CD4-positive, alpha-beta T cell treated with Interleukin-4 for 1 hour (primary cell): ENCODE data around the gene TLR5.
"Not testable (repeated sequence)": the region's sequence is repeated elsewhere in the genome, so short reads cannot be mapped to it uniquely, and the experiment has no call there.

ENCODE experiments used
- DNase-seq, 2 donors: peaks; one replicate each; pipeline ENCODE4 v3.0.0-alpha.2; 2020 to 2022

Gene TLR5, protein sequence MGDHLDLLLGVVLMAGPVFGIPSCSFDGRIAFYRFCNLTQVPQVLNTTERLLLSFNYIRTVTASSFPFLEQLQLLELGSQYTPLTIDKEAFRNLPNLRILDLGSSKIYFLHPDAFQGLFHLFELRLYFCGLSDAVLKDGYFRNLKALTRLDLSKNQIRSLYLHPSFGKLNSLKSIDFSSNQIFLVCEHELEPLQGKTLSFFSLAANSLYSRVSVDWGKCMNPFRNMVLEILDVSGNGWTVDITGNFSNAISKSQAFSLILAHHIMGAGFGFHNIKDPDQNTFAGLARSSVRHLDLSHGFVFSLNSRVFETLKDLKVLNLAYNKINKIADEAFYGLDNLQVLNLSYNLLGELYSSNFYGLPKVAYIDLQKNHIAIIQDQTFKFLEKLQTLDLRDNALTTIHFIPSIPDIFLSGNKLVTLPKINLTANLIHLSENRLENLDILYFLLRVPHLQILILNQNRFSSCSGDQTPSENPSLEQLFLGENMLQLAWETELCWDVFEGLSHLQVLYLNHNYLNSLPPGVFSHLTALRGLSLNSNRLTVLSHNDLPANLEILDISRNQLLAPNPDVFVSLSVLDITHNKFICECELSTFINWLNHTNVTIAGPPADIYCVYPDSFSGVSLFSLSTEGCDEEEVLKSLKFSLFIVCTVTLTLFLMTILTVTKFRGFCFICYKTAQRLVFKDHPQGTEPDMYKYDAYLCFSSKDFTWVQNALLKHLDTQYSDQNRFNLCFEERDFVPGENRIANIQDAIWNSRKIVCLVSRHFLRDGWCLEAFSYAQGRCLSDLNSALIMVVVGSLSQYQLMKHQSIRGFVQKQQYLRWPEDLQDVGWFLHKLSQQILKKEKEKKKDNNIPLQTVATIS

DNA sequence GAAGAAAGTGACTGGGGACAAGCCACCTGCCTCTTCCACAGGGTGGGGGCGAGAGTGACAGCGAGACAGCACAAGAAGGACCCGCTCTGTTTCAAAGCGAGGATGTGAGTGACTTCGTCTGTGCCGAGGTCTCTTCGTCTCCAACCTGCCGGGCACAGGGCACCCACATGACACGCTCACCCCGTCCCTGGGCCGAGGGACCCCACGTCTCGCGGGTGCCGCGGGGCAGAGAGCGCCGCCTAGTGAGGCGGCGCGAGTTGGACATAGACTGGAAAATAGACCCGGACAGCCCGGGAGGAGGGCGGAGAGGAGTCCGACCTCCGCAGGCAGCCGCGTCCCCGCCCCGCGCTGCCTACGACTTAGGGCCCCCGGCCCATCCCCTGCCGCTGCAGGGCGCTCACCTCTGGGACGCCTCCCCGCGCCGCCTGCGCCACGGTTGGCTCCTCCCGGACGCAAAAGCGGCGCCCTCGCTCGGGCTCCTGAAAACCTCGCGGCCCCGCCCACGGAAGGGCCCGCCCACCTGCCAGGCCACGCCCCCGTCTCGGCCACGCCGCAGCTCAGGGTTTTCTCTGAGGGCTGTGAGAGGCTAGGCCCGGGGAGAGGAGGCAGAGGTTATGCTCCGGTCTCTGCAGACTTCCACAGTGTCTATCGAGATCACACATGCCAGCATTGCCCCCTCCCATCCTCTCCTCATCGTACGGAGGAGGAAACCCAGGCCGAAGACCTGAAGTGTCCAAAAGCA is at the start of gene TLR5:
TLR5 (minus strand) TSS at position 454 of the 742 bp plus-strand sequence. CDS start 30,217 bp downstream, outside the sequence.
- DNase-seq = peak; percentile 88 to 92

DNA sequence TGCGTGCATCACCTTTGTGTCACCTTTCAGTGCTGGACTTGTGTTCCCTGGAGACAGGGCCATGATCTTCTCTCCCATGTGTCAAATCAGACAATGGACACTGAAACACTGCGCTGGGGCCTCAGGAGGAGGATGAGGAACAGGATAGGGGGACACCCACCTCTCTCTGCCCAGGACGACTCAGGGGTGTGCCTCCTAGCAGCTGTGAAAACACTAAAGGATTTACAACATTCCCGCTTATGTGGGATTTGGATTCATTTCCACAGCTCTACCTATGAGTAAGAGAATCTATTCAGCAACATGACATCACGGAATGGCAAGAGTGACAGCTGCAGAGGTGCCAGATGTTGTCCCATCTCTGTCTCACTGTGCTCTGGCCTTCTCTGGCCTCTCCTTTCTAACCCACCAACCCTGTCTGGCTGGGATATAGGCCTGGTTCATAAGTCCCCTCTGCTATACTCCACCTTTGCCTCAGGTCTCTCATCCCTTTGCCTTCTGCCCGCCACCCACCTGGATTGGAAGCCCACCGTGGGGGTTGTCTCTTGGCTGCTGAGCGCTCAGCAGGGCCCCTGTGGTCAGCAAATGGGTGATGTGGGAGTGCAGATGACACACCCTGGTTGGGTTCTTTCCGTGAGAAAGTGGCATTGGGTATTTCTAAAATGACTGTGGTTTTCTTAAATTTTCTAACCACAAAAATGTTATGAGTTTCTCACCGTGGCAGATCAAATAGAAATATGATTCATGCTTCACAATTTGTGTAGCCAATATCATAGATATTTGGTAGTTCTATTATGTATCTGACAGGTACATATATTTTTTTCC is 47.1 kb upstream of the TLR5 start:
- DNase-seq = peak; percentile 21 to 59

DNA sequence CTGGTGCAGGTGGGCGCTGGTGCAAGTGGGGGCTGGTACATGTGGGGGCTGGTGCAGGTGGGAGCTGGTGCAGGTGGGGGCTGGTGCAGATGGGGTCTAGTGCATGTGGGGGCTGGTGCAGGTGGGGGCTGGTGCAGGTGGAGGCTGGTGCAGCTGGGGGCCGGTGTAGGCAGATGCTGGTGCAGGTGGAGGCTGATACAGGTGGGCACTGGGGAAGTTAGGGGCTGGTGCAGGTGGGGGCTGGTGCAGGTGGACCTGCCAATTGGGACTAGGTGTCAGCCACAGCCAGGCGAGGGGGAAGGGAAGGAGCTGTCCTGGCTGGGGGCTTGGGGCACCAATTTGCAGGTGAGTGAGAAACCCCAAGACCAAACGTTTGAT is 46.5 kb upstream of the TLR5 start:
- no peak for DNase-seq

GRCh38 chr1:223188618-223189356 is 45.7 kb upstream of the TLR5 start:
- no peak for DNase-seq

- no peak for DNase-seq
Measured at GRCh38 chr1:223186800-223187199, 43.8 kb upstream of the TLR5 start.

- no peak for DNase-seq
Measured at GRCh38 chr1:223183268-223183862, 40.3 kb upstream of the TLR5 start.

- DNase-seq = peak; percentile 28 to 36
Measured at GRCh38 chr1:223180731-223181321, 37.8 kb upstream of the TLR5 start.

- DNase-seq = no peak
Measured at GRCh38 chr1:223179786-223180185, 36.7 kb upstream of the TLR5 start.

DNA sequence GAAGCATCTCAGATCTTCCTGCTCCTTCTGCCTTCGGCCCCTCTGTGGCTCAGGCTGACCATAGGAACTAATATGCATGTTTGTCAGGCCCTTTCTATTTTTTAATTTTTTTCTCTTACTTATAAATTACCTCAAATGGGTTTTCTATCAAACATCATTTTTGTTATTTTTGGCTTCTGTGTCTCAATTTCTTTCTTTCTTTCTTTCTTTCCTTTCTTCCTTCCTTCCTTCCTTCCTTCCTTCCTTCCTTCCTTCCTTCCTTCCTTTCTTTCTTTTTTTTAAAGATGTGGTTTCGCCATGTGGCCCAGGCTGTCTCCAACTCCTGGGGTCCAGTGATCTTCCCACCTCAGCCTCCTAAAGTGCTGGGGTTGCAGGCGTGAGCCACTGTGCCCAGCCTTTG is 36.2 kb upstream of the TLR5 start:
- DNase-seq = no peak

GRCh38 chr1:223177681-223178080 is 34.6 kb upstream of the TLR5 start:
- peak in 1 of 2 donors; percentile 47 for DNase-seq

GRCh38 chr1:223176437-223176836 is 33.4 kb upstream of the TLR5 start:
- DNase-seq = no peak

DNA sequence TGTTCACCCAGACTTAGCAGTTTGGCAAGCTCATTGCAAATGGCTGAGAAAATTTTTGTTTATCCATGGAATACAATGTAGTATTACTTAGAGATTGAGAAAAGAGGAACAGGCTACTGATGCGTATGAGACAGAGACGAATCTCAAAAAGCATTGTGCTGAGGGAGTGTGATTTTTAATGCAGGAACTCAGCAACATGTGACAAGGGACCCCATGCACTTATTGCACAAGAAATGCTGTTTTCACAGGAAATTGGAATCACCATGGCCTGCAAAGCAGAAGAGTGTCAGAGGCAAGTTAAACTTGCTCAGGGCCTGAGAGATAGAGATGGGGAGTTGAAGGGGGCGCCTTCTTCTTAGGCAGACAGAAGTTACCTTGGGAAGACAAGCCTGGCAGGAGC is 32.6 kb upstream of the TLR5 start:
- DNase-seq = peak in 1 of 2 donors; percentile 54

GRCh38 chr1:223175032-223175431 is 32.0 kb upstream of the TLR5 start:
- no peak for DNase-seq

DNA sequence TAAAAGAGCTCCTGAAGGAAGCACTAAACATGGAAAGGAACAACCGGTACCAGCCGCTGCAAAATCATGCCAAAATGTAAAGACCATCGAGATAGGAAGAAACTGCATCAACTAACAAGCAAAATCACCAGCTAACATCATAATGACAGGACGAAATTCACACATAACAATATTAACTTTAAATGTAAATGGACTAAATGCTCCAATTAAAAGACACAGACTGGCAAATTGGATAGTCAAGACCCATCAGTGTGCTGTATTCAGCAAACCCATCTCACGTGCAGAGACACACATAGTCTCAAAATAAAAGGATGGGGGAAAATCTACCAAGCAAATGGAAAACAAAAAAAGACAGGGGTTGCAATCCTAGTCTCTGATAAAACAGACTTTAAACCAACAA is 26.4 kb upstream of the TLR5 start:
- not testable (repeated sequence) for DNase-seq

GRCh38 chr1:223161321-223161720 is 18.3 kb upstream of the TLR5 start:
- no peak for DNase-seq

- DNase-seq = no peak
Measured at GRCh38 chr1:223156343-223156742, 13.3 kb upstream of the TLR5 start.

- DNase-seq = no peak
Measured at GRCh38 chr1:223155153-223155552, 12.1 kb upstream of the TLR5 start.

- no peak for DNase-seq
Measured at GRCh38 chr1:223153177-223154119, 10.4 kb upstream of the TLR5 start.

DNA sequence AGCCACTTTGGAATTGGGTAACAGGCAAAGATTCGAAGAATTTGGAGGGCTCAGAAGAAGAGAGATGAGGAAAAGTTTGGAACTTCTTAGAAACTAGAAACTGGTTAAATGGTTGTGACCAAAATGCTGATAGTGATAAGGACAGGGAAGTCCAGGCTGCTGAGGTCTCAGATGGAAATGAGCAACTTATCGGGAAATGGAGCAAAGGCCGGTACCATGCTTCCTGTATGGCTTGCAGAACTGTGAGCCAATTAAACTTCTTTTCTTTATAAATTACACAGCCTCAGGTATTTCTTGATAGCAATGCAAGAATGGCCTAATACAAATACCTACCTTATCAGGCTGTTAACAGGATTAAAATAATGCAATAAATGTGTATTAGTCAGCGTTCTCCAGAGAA is 9.4 kb upstream of the TLR5 start:
- no peak for DNase-seq

GRCh38 chr1:223150443-223150842 is 7.4 kb upstream of the TLR5 start:
- DNase-seq = no peak
